NCI-H748 (cell line): ENCODE data around the gene FGGY.
A peak's percentile ranks its signal among the peaks of the same experiment; 100 is the strongest.
"Not testable (repeated sequence)": the region's sequence is repeated elsewhere in the genome, so short reads cannot be mapped to it uniquely, and the experiment has no call there.

Source experiments
- DNase-seq: peaks from one replicate; lab custom pipeline; 2025; ENCODE audit not compliant: unreplicated experiment; lab: John Stamatoyannopoulos, UW

FGGY gene, protein sequence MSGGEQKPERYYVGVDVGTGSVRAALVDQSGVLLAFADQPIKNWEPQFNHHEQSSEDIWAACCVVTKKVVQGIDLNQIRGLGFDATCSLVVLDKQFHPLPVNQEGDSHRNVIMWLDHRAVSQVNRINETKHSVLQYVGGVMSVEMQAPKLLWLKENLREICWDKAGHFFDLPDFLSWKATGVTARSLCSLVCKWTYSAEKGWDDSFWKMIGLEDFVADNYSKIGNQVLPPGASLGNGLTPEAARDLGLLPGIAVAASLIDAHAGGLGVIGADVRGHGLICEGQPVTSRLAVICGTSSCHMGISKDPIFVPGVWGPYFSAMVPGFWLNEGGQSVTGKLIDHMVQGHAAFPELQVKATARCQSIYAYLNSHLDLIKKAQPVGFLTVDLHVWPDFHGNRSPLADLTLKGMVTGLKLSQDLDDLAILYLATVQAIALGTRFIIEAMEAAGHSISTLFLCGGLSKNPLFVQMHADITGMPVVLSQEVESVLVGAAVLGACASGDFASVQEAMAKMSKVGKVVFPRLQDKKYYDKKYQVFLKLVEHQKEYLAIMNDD

DNA sequence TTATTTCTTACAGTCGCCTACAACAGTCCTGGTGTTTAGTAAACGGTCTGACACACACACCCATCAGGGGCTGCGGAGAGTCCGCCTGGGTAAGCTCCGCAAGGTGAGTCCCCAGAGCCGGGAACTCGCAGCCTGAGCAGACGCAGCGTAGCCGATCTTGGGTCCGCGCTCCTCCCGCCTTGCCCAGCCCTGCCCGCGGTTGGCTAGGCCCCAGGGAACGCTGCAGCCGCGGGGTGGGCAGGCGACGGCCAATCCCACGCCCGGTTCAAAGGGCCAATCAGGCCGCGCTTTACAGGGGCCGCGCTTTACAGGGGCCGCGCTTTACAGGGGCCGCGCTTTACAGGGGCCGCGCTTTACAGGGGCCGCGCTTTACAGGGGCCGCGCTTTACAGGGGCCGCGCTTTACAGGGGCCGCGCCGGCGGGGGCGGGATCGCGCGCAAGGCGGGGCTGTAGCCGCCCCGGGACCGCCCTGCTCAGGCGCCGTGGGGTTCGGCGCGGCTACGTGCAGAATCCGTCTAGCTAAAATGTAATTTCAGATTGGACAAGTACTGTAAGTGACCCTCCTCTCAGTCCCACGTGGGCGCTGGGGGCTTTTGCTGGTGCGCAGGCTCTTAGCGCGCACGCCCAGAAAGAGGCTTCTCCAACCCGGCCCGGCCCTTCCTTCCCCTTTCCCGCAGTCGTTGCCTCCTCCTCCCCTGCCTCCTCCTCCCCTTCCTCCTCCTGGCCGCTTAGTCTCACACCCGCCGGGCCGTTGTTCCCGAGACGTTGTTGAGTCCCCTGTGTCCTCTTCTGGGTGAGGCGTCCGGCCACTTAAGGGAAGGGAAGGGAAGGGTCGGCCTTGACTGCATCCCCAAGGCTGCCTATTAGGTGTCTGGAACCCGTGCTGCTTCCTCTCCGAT is at the start of gene FGGY:
Gene FGGY (plus strand): TSS at position 737 of the 899 bp plus-strand sequence. CDS start 24,456 bp downstream, outside the sequence.
- DNase-seq = peak; percentile 98

DNA sequence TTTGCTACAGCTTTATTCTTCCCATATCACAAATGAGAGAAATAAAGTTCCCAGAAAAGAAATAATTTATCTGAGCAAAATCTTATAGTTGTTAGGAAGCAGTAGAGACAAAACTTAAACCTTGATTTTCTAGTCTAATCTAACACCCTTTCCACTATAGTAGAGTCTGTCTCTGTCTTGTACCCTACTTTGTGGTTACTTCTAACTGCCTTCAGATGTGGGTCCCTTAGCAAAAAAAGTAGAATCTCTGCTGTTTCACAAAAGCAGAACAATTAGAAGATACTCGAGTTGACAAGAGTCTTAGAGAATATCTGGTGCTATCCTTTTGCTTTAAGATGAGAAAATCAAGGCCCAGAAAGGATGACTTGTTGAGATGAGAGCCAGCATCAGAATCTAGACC is 48.1 kb upstream of the FGGY start:
- no peak for DNase-seq

DNA sequence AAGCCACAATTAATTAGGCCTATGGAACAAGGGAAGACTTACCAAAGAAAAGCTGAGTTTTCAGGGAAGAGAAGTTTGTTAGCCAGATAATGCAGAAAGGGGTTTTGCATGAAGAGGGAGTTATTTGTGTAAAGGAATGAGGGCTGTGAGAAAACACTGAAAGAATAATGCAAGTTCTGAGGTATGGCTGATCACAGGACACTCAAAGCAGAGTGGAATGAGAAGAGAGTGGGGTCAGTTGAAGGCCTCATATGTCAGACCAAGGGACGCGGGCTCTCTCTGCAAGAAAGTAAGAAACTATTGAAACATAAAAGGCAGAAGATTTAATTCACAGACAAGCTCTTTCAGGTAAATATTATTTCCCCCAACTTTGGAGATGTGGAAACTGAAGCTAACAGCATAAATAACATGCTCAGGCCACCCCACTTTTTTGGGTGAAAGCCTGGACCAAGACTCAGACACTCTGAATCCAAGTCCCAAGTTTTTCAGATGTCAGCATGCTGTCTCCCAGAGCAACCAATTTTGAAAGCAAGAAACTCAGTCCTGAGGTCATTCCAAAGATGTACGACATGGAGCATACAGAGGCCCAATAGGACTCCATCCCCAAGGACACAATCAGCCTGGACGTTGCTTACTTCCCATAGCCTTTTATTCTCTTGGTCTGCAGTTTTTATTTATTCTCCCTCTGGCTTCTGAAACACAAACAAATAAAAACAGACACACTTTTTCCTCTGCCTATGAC is 47.3 kb upstream of the FGGY start:
- no peak for DNase-seq

DNA sequence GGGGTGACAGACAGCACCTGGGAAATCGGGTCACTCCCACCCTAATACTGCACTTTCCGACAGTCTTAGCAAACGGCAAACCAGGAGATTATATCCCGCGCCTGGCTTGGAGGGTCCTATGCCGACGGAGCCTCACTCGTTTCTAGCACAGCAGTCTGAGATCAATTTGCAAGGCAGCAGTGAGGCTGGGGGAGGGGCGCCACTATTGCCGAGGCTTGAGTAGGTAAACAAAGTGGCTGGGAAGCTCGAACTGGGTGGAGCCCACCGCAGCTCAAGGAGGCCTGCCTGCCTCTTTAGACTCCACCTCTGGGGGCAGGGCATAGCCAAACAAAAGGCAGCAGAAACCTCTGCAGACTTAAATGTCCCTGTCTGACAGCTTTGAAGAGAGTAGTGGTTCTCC is 45.8 kb upstream of the FGGY start:
- not testable (repeated sequence) for DNase-seq

DNA sequence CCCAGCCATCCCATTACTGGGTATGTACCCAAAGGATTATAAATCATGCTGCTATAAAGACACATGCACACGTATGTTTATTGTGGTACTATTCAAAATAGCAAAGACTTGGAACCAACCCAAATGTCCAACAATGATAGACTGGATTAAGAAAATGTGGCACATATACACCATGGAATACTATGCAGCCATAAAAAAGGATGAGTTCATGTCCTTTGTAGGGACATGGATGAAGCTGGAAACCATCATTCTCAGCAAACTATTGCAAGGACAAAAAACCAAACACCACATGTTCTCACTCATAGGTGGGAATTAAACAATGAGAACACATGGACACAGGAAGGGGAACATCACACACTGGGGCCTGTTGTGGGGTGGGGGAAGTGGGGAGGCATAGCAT is 40.5 kb upstream of the FGGY start:
- DNase-seq = not testable (repeated sequence)

DNA sequence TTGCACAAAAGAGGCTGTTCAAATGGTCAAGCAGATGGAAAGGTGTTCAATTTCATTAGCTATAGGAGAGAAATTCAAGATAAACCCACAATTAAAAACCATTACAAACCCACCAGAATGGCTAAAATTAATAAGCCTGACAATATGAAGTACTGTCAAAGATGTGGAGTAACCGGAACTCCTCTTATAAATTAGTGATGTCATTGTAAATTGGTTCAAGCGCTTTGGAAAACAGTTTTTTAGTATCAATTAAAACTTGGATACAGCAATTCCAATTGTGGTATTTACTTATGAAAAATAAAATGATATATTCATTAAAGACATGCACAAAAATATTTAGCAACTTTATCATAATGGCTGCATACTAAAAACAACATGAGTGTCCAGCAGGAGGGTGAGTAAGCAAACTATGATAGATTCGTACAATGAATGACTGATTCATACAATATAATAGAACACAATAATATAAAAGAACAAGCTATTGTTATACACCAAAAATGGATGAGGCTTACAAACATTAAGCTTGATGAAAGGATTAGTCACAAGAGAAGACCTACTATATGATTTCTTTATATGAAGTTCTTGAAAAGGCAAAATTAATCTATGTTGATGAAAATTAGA is 38.4 kb upstream of the FGGY start:
- no peak for DNase-seq

DNA sequence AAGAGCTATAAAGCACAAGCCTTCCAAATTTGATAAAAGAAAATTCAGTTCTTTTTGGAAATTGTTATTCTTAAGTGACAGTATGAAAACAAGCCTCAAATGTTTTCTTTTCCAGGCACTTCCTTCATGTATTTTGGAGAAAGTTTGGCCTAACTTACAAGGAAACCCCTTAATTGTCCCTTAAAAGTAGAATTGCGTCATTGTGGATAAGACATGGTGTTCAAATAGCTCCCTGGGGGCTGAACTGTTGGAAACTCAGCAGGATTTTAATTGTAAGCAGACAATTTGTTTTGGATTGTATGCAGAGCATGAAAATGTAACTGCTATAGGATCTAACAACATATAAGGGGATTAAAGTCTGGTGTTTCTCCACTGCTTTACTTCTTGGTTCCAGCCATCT is 35.4 kb upstream of the FGGY start:
- DNase-seq = no peak

DNA sequence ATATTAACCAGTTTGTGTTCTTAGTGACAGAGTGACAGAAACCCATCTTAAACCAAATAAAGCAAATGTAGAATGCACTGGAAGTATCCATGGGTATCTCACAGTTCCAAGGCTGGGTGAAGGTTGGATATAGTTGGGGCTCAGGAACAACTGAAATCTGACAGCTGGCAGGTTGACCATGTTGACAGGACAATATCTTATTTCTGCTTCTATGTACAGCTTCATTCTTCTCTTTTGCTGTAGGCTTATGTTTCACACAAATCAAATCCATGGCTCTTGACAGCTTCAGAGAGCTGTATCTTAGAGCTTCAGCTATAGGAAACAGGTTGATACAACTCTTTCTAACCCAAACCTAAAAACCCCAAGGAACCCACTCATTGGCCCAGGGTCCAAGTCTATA is 34.3 kb upstream of the FGGY start:
- DNase-seq = no peak

DNA sequence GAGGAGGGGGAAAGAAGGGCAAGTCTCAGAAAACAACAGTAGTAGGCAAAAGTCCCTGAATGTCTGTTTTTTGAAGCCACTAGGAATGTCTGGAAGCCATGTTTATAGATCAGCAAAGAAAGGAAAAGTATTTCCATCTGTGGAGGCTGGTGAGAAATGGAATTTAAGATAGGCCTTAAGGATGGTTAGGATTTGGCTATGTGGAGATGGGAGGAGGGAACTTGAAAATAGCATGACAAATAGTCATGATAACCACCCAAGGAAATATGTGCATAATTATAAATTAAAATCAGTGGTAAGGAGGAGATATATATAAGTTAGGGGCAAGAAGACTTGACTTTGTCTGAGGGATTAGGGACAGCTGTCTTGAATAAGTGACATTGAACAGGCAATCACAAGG is 33.8 kb upstream of the FGGY start:
- DNase-seq = no peak

DNA sequence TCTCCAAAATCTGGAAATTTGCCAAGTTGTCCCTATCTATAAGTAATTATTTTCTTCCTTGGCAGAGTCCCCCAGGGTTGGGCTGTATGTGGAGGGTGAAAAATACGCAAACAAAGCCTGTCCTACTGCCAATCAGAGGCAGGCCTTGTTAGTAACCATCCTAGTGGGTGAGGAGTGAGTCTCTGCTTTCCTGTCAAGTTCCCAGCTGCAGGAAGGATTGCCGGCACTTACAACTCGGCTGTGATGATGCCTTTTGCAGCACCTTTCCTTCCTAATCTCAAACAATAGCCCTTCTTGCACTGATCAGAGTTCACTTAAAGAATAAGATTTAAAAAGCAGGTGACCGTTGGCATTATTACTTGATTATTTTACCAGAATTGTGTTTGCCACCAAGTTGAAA is 31.3 kb upstream of the FGGY start:
- DNase-seq = no peak

DNA sequence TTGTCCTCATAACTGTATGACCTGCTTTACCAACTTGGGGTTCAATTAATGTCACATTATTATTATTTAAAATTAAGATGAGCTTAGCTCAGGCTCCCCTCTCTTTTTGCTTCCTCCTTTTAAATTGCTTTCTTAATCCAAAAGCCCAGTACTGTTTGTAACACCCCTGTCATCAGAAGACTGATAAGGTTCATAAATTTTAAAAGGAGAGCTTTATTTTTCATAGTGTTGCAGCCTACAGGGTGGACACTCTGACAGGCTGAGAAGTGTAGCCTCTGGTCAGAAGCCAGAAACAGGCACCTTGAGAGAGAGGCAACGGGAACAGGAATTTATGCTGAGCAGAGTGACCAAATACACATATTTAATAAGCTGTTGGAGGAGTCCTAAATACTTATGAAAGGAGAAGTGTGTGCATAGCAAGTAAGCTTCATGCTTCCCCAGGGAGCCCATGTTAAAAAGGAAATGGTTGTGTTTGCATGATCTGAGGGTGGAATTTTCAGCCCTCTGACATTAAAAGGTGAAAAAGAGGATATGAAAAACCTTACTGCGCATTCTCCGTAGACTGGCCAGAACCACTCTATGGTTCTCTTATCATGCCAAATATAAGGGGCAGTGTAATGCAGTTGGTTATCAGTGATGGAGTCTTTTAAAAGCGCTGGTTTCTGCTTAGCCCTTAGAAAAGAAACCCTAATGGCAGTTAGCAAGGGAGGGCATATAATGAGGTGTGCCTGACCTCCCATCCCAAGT is 30.5 kb upstream of the FGGY start:
- no peak for DNase-seq

DNA sequence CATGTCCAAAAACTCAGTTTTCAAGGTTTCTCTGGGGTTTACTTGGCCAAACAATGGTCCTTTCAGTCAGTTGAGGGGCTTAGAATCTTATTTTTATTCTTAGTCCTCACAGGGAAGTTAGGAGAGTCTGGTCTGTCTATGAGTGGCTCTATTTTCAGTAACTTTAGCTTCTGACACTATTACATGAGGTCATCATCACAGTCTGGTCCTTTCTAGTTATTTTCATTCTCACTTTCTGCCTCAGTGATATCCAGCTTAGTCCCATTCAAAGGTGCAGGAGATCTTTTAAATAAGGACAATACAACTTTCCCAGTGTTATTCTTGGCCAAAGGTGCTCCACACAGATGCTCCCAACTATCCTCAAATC is 30.0 kb upstream of the FGGY start:
- DNase-seq = no peak

DNA sequence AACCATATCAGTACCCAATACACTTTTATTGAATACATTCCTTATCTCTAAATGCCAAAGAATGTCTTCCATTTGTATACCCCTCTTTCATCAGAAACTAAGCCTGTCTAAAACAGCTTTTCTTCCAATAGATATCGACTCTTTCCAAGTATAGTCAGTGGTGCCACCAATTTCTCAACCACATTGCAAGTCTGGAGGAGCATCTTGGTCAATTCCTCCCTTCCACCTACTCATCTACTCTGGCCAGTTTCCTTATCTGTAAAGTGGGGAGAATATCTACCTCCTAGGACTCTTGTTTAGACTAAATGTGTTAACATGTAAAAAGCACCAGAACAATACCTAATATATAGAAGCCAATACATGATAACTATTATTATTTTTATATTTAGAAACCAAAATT is 28.5 kb upstream of the FGGY start:
- no peak for DNase-seq

DNA sequence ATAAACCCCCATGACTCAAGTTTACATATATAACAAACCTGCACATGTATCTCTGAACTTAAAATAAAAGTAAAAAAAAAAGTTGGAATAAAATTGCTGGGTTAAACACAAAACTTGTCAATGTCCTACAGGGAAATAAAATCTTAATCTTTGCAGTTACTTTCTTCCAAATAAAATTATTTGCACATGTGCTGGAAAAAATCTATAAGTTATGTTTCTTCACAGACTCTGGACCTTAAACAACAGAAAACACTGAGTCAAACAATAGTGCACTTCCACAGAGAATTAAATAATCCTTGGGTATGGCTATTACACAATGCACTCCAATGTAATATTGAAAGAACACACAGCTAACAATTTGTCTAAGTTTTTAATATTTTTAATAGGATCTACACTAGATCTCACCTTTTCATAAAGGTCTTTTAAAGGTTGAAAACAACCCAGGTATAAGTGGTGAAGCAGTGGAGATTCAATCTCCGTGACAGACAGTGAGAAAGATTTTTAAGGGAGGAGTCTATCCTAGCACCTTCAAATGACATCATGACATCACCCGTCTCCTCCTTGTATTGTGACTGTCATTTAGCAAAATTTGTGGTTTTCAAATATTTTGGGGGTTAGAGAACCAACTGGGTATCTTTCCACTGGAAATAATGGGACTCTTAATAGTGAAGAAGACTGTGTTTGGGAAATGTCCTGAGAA is 25.2 kb upstream of the FGGY start:
- DNase-seq = no peak

DNA sequence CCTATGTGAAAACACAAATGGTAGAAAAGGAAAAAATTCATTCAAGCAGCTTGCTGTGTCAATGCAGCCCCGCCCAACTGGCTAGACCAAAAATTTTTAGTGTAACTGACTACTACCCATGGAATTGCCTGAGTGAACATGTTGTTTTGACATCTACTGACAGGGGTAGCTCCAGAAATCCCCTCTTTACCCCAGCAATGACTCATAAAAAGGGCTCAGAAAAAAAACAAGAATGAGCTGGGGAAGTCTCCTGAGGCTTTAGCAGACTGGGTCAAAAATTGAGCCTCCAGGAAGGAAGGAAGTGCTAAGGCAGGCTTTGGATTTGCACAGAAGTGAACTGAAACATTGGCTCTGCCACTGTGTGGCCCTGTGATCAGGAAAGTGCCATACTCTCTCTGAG is 24.4 kb upstream of the FGGY start:
- no peak for DNase-seq

DNA sequence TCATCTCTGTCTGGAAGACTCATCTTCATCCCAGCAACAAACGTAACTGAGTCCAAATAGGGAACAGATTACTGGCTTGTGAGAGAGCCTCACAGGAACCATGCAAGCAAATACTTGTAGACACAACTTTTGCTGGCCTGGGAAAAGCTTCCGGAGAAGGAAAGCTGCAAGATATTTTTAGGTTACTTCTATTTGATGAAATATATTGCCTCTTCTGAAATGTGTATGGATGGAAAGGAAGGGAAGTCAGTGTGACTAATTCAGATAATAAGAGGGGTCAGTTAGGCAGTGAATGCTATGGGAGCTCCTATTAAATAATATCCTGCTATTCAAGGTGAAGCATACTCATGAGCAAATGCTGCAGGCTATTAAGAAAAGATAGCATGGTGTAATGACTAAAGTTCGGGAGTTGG is 20.4 kb upstream of the FGGY start:
- no peak for DNase-seq

DNA sequence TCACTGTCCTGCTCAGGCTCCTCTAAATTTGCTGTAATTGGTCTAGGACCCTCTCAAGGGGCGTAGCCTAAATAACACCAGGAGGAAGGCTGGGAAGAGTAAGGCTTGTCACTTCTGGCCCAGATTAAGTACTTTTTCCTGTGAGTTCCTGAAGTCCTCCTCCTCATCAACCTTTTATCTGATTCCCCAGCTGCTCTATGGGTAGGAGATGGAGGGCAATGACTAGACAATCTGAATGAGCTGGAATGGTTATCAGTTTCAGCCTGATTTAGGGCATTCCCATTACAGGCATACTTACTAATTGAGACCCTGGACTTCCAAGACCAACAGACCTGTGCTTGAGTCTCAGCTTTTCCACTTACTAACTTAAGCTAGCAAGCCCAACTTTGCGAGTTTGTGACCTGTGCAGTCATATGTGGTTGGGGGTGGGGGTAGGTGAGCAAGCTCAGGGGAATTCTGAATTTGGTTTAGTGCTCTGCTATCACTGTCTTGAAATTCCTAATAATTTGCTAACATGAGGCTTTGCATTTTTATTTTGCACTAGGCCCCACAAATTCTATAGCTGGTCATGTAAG is 18.0 kb upstream of the FGGY start:
- no peak for DNase-seq

DNA sequence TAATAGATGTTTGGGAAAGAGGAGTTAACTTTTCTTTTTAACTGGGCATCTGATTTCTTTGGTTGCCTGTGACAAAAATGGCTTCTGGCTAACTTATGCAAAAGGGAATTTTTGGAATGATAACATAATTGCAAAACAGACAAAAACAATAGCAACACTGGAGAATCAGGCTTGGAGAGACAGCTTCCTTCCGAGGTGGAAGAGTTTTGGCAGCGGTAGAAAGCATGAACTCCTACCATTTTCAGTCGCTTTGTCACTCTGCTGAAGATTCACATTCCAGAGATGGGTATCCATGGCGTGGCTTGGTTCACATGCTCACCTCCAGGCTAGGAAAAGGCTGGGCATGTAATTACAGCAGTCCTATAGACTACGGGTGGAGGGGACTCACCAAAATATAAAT is 17.2 kb upstream of the FGGY start:
- no peak for DNase-seq

DNA sequence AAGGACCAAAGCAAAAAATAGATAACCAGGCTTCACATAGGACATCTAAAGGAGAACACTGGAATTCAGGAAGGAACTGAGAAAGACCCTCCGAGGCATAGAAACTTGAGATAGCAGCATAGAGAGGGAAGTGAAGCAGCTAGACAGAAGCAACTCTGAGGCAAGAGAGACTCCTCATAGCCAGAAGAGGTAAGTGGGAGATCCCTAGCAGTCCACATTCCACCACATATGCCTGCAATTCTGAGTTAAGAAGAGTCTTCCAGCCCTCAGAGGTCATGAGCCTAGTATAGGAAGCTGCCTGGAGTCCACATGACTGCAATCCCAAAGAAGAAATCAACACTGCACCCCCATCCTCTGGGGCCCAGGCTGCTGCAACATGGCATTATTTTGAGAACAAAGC is 13.9 kb upstream of the FGGY start:
- no peak for DNase-seq
